NCI-H446 treated with DMSO at 0.1 percent for 48 hours (cell line): ENCODE measurements around the gene RESF1.
"Not testable (repeated sequence)": the region's sequence is repeated elsewhere in the genome, so short reads cannot be mapped to it uniquely, and the experiment has no call there.

Experiments
- DNase-seq: peaks from one replicate; lab custom pipeline; 2025; lab: John Stamatoyannopoulos, UW

The RESF1 gene, protein sequence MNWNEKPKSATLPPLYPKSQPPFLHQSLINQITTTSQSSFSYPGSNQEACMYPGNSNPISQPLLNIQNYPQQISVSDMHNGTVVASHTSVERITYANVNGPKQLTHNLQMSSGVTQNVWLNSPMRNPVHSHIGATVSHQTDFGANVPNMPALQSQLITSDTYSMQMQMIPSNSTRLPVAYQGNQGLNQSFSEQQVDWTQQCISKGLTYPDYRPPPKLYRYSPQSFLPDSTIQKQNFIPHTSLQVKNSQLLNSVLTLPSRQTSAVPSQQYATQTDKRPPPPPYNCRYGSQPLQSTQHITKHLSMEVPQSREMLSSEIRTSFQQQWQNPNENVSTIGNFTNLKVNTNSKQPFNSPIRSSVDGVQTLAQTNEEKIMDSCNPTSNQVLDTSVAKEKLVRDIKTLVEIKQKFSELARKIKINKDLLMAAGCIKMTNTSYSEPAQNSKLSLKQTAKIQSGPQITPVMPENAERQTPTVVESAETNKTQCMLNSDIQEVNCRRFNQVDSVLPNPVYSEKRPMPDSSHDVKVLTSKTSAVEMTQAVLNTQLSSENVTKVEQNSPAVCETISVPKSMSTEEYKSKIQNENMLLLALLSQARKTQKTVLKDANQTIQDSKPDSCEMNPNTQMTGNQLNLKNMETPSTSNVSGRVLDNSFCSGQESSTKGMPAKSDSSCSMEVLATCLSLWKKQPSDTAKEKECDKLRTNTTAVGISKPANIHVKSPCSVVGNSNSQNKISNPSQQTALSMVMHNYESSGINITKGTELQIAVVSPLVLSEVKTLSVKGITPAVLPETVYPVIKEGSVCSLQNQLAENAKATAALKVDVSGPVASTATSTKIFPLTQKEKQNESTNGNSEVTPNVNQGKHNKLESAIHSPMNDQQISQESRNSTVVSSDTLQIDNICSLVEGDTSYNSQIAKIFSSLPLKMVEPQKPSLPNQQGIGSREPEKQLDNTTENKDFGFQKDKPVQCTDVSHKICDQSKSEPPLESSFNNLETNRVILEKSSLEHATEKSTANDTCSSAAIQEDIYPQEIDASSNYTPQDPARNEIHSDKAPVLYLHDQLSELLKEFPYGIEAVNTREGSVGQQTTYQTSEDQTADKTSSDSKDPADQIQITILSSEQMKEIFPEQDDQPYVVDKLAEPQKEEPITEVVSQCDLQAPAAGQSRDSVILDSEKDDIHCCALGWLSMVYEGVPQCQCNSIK (N-terminal part only)

DNA sequence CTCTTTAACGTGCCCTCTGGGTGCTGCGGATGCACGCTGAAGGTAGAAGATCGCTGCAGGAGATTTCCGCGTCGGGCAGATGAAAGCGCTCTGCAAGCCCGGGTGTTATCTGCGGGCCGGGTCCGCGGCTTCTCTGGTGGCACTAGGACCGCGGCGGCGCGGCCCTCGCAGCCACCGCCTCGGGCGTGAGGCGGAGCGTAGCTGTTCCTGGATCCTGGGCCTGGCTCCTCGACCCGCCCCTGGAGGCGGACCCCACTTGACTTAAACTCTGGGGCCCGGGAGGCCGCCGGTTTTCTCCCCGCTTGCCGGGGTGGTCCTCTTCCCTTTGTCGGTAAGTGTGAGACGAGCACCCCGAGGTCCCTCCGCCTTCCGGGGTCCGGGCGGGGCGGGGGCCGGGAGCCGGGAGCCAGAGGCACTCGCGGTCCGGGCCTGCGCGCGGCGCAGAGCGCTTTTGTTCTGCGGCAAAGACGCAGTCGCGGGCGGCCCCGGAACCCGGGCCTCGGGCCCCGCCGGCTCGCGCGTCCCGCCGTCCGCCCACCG is at the start of gene RESF1:
Gene RESF1, plus strand, starts transcription at position 255 of the 540 bp plus-strand sequence. CDS start 21,541 bp downstream, outside the sequence.
- DNase-seq = peak; percentile 77

DNA sequence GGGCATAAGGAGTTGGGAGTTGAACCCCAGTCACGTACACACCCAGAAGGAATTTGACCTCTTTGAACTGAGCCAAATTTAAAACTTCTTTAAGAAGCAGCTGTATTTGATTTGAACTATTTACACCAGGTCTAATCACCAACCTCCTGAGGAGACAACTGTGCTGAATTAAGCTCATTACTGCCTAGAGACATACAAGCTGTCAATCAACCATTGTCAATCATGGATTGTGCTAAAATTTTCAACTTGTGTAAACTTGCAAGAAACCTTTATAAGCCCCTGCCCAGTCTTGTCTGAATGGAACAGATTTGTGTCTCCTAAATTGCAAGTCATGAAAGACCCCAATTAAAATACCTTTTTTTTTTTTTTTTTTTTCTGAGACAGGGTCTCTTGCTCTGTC is 44.3 kb upstream of the RESF1 start:
- no peak for DNase-seq

DNA sequence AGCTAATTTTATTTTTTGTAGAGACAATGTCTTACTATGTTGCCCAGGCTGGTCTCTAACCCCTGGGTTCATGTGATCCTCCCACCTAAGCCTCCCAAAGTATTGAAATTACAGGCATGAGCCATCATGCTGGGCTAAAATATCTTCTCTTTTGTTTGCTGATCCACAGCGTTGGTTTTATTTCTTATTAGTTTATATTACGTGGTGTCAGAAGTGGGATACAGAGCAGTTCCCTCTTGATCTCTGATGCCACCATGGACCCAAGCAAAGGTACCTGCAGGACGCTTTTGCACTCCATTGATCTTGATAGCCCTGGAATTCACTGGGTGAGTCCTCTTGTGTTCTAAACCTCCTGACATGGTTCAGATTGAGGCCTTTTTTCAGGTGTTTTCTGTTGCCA is 43.8 kb upstream of the RESF1 start:
- no peak for DNase-seq

DNA sequence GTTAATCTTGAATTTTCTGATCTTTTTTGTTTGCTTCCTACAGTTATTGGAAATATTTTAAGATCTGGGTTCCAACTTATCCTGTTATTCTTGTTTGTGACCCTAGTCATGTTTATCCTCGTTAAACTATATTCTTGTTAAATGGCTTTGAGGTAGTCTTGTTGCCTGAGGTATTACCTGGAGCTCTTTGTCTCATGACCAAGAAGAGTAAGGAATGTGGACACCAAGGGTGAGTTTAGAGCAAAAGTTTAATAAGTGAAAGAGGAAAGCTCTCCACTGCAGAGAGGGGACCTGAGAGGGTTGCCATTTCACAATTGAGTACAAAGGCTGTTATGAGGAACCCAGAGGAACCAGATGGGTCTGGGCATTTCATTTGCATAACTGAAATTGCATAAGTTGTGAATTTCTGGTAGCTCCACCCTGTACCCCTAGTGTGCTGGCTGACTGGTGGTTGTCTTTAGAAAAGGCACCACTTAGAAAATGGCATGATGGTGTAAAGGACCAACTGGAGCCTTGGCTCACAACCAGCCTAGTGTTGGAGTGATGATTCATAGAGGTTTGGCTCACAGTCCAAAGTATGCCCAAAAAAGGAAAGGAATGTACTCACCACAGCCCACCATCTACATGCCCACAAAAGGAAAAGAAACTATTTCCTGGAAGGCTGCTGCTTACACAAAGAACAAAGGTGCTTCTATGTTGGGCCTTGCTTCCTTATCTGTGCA is 36.7 kb upstream of the RESF1 start:
- DNase-seq = peak; percentile 50

DNA sequence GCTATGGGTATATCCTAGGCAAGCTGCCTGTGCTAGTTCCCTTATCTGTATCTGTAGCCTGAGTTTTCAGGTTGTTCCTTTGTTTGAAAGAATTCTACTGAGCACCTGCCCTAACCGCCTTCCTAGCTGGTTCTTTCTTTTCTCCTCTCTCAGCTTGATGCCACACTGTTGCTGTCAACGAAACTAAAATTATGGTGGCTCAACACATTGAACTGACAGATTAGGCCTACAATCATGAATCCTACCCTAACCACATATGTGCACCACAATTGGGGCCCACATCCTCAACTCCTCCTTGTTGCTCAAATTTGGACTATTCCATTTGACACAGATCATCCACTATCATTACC is 36.2 kb upstream of the RESF1 start:
- DNase-seq = no peak

DNA sequence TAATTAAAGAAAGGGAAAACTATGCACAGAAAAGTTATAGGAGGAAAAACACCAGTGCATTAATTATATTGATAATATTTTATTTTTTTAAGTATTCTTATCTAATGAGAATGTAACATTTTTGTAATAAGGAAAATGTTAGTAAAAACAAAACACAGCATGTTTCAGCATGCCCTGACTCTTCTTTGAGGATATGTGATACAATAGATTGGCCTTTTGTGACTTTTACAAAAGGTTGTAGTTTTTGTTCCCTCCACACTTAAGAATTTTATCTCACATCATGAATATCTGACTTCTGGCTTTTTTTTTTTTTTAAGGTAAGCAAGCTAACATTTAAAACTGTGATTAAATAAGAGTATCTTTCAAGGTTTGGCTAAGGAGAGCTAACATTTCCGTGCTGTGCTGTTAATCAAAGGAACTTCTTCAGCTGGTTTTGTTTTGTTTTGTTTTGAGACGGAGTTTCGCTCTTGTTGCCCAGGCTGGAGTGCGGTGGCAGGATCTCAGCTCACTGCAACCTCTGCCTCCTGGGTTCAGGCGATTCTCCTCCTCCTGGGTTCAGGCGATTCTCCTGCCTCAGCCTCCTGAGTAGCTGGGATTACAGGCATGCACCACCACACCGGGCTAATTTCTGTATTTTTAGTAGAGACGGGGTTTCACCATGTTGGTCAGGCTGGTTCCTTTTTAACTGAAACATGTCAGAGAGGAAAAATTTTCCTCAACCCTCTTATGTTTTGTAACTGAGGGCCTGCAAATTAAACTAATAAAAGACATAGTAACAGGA is 30.8 kb upstream of the RESF1 start:
- DNase-seq = no peak

DNA sequence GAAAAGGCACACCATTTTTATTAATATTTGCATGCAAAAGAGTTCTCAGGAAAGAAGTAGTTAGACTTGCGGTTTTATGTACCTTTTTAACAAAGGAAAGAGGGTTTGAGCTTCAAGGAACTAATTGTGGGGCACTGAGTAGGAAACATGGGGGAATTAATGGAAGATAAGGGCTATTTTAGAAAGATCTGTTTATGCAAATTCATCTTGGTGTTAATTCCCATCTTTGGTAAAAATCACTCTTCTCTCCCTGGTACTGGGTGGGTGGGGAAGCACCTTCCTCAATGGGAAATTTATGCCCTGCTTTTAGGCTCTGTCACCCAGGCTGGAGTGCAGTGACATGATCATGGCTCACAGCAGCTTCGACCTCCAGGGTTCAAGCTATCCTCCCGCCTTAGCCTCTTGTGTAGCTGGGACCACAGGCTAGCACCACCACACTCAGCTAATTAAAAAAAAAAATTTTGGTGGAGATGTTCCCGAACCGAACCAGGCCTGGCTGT is 30.1 kb upstream of the RESF1 start:
- DNase-seq = no peak

DNA sequence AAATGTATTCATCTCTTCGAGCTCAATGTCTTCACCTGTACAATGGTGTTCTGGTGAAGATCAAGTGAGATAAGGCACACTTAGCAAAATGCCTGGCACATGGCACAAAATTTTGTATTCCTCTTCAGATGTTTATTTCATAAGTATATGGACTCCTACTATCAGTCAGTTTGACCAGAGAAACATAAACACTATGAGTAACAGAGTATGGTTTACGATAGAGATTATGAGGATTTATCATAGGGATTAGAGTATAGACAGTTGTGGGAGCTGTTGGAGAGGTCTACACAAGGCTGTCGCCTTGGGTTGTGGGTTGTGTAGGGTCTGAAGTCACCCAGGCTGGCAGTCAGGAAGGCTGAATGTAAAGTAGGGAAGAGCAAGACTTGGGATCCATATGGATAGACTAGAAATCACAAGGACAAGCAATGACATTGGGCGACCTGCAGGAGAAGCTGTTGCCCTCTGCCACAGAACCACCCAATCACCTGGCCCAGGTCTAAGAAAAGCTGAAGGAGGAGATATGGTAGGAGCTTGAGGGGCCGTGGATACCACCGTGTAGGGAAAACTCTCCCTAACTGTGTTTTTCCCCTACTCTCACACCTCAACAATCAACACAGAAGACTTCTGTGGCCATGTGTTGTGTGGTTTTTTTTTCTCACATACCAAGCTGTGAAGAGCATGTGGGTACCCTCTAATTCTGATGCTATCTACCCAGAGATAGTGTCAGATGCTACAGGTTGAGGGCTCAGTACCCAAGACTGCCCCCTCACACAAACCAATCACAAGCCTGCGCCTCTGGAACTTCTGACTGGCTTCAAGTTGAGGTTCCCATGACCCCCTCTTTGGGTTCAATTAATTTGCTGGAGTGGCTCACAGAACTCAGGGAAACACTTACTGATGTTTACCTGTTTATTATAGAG is 27.2 kb upstream of the RESF1 start:
- no peak for DNase-seq

DNA sequence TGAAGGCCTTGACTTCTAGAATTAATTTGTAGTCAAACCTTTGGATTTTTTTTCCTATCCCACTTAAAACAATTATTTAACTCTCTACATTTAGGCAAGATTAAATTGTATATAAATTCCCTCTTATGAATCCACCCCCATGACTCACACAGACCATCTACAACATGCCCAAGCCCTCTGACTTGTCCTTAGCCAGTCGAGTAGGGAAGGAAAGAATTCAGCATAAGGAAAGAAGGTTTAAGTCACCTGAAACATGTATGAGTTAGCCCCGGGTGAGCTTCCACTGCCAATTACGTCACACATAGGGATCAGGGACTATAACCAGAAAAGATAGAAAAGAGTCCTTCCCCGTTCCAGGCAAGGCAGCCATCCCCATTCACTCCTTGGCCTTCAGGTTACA is 14.9 kb upstream of the RESF1 start:
- DNase-seq = no peak

DNA sequence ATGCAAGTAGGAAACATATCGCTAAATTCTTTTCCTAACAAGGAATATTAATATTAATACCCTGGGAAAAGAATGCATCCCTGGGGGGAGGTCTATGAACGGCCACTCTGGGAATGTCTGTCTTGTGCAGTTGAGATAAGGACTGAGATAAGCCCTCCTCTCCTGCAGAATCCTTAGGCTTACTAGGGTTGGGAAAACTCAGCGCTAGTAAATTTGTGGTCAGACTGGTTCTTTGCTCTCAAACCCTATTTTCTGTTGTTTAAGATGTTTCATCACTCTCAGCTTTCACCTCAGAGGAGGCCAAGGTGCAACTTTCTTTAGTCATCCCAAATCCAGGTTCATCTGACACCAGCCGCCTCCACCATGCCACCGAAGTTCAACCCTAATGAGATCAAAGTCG is 11.2 kb upstream of the RESF1 start:
- DNase-seq = no peak

DNA sequence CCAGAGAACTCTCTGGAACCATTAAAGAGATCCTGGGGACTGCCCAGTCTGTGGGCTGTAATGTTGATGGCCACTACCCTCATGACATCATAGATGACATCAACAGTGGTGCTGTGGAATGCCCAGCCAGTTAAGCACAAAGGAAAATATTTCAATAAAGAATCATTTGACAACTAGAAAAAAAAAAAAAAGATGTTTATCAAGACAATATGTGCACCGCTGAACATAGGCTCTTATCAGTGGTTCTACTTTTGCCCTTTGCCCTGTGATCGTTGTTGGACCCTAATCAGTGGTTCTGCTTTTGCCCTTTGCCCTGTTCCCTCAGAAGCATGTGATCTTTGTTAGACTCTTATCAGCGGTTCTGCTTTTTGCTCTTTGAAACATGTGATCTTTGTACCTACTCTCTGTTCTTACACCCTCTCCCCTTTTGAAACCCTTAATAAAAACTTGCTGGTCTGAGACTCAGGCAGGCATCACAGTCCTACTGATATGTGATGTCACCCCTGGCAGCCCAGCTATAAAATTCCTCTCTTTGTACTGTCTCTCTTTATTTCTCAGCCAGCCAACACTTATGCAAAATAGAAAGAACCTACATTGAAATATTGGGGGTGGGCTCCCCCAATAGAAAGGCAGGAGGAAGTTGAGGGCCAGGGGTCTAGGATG is 10.4 kb upstream of the RESF1 start:
- DNase-seq = not testable (repeated sequence)

DNA sequence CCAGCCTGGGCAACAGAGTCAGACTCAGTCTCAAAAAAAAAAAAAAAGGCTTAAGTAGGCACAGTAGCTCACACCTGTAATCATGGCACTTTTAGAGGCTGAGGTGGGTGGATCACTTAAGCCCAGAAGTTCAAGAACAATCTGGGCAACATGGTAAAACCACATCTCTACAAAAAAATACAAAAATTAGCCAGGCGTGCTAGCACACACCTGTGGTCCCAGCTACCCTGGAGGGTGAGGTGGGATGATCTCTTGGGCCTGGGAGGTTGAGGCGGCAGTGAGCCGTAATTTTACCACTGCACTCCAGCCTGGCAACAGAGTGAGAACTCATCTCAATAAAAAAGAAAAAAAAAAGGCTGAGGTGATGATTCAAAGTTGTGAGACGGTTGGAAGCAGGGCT is 9.1 kb upstream of the RESF1 start:
- DNase-seq = no peak

DNA sequence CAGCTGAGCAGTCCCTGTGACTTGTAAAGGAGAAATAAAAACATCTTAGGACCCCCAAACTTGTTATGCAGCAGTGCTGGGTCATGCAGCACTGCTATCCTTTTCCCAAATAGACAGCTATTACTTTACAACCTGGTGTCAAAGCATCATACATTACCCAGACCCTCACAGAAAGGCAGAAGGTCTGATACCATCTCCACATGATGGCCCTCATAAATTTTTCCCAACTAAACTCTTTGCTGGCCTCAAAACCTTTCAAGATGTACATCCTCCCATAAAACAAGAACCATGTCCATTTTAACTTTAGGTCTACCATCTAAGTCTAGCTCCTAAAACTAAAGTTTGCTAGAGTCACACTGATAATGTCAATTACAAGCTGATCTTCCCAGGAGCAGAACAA is 8.7 kb upstream of the RESF1 start:
- no peak for DNase-seq

DNA sequence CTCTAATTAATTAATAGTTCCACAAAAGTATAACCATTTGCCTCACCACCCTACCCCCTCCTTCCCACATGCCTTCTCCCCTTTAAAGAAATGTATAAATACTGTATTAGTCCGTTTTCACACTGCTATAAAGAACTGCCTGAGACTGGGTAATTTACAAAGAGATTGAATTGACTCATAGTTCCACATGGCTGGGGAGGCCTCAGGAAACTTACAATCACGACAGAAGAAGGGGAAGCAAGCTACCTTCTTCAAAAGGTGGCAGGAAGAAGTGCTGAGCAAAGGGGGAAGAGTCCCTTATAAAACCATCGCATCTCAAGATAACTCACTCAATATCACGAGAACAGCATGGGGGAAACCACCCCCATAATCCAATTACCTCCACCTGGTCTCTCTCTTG is 8.2 kb upstream of the RESF1 start:
- DNase-seq = no peak

DNA sequence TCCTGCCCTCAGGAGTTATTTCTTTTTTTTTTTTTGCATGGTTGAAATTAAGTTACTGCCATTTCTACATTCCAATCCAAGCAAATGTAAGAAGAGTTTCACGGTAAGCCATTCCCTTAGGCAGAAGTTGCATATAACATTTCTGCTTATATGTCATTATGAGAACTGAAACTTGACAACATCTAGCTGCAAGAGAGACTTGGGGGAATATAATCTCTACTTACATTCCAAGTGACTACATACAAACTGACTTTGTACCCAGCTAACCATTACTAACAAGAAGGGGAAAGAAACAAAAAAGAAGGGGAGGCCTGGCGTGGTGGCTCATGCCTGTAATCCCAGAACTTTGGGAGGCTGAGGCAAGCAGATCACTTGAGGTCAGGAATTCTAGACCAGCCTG is 7.3 kb upstream of the RESF1 start:
- no peak for DNase-seq

DNA sequence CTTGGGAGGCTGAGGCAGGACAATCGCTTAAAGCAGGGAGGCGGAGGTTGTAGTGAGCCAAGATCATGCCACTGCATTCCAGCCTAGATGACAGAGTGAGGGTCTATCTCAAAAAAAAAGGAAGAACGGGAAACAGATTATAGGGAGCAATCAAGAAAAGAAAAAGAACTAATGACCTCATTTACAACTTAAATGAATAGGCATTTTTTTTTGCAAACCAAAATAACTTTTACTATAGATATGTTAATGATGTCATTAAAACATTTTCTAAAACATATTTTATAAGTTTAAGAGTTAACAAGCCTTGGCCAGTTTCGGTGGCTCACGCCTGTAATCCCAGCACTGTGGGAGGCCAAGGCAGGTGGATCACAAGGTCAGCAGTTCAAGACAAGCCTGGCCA is 6.8 kb upstream of the RESF1 start:
- DNase-seq = no peak

DNA sequence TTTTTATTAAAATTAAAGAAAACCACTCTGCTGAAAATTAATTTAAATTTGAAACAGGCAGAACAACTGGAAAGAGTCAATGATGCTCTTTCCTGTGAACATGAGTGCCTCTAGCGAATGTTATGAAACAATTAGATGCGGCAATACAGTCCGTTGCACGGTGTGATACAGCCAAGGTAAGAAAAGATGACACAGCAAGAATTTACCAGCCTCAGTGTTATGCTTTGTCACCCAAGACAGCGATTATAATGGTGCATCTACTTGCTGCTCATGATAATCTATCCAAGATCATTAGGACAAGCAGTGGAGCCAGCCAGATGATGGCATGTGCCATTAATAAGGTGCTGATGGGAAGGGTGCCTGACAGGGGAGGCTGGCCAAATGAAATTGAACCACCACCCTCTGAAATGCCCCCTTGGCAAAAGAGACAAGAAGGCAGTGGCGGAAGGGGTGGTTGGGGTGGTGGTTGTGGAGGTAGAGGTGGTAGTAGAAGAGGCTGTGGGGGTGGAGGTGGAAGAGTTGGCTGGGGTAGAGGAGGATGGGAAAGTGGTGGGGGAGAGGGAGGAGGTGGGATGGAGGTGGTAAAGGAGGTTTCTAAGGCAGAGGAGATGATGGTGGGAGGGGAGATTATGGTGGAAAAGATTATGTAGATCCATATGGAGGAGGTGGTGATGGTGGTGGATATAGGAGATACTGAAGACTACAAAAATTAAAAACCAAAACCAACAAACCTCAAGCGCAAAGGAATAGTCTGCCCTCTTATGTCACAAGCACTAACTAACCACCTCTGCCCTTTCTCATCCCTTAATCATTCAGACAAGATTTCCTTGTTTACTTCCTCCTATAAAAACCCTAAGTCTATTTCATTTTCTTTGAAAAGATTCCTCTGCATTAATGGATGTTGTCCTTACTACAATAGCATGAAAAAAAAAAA is 4.0 kb upstream of the RESF1 start:
- no peak for DNase-seq
